A549 (cell line): ENCODE results near the gene EEFSEC. TPM values are rescaled to one million over a fixed set of nuclear protein-coding genes. Genes with fewer than 3 reads are reported as not detected.

Source experiments
- ATAC-seq, 2 experiments: fragments of 200-7000 bp in 1 of 2; fragments of >200 bp in 1 of 2; cut with Nextera tagmentation in 1 of 2; cut with Tn5 transposase in 1 of 2; 3 replicates each; pipeline versions ENCODE4 v1.8.0 to v1.9.1; 2018 to 2020; ENCODE audit warnings: mild to moderate bottlenecking in 1 of 2, moderate library complexity in 1 of 2
- CTCF ChIA-PET: fragments of 300-600 bp; sonication (Branson Sonifier 250); formaldehyde crosslinking; extraction: SDS; loops from one replicate; lab custom pipeline; 2021; ENCODE audit warnings: antibody characterized with exemption, inconsistent platforms; lab: Yijun Ruan, JAX
- POLR2A ChIA-PET: fragments of 350-600 bp; formaldehyde crosslinking; extraction: SDS; loops from one replicate; lab custom pipeline; 2021; ENCODE audit warnings: antibody characterized with exemption, inconsistent platforms; lab: Yijun Ruan, JAX
- DNase-seq, 2 experiments: peaks; one replicate each; pipeline versions ENCODE4 v3.0.0 to v3.0.0-alpha.2; 2011 to 2016; ENCODE audit warnings: low read depth in 1 of 2, low spot score in 1 of 2
- FAIRE-seq: peaks from 2 replicates; lab custom pipeline; 2011; peaks lifted over from hg19 to GRCh38; lab: Jason Lieb, UNC
- H3K27ac ChIP-seq, 2 experiments: fragments of >200 bp; sonication (Bioruptor Twin); formaldehyde crosslinking; 3 replicates each; pipeline ENCODE4 v1.5.1; 2016 to 2017
- H3K4me1 ChIP-seq: fragments of >200 bp; sonication (Bioruptor Twin); formaldehyde crosslinking; 3 replicates; pipeline ENCODE4 v1.6.1; 2016
- H3K4me2 ChIP-seq: fragments of >200 bp; sonication (Bioruptor Twin); formaldehyde crosslinking; 3 replicates; pipeline ENCODE4 v1.6.1; 2016
- H3K4me3 ChIP-seq: fragments of >200 bp; sonication (Bioruptor Twin); formaldehyde crosslinking; 3 replicates; pipeline ENCODE4 v1.5.1; 2016
- H3K9me3 ChIP-seq: fragments of >200 bp; sonication (Bioruptor Twin); formaldehyde crosslinking; 3 replicates; pipeline ENCODE4 v1.6.1; 2016
- BHLHE40 ChIP-seq: IDR thresholded peaks from 2 replicates; pipeline ENCODE4 v1.6.1; 2012; ENCODE audit warnings: low read depth, low read length, inconsistent platforms
- CBX8 ChIP-seq: fragments of 200-600 bp; sonication (generic); IDR thresholded peaks from 2 replicates; pipeline ENCODE4 v1.6.1; 2016
- CEBPB ChIP-seq, 2 experiments: fragments of >200 bp in 1 of 2; sonication (Bioruptor Twin) in 1 of 2; formaldehyde crosslinking in 1 of 2; IDR thresholded peaks; 2 replicates each; pipeline ENCODE4 v1.6.1; 2012 to 2016
- CHD2 ChIP-seq: fragments of 150-350 bp; IDR thresholded peaks from 2 replicates; pipeline ENCODE4 v1.6.1; 2014; ENCODE audit warnings: low read length; ENCODE audit not compliant: partially characterized antibody
- ESRRA ChIP-seq: fragments of 150-350 bp; IDR thresholded peaks from 2 replicates; pipeline ENCODE4 v1.6.1; 2014; ENCODE audit warnings: mild to moderate bottlenecking, low read length, borderline replicate concordance
- FOSB ChIP-seq: fragments of 250-450 bp; sonication (Bioruptor Pico); IDR thresholded peaks from 2 replicates; pipeline ENCODE4 v1.5.0; 2020; ENCODE audit warnings: mild to moderate bottlenecking, moderate library complexity
- FOXS1 ChIP-seq: fragments of 250-450 bp; sonication (Bioruptor Pico); IDR thresholded peaks from 2 replicates; pipeline ENCODE4 v1.5.0; 2020; ENCODE audit warnings: mild to moderate bottlenecking, moderate library complexity
- GATA3 ChIP-seq: IDR thresholded peaks from 2 replicates; pipeline ENCODE4 v1.6.1; 2012; ENCODE audit warnings: borderline replicate concordance
- HDAC2 ChIP-seq: fragments of 200-600 bp; sonication (generic); IDR thresholded peaks from 2 replicates; pipeline ENCODE4 v1.6.1; 2016
- HEYL ChIP-seq: fragments of 250-450 bp; sonication (Bioruptor Pico); IDR thresholded peaks from 2 replicates; pipeline ENCODE4 v1.8.0; 2021; ENCODE audit warnings: mild to moderate bottlenecking, moderate library complexity
- HMGXB4 ChIP-seq: fragments of 250-450 bp; sonication (Bioruptor Pico); IDR thresholded peaks from 2 replicates; pipeline ENCODE4 v1.5.0; 2021; ENCODE audit warnings: mild to moderate bottlenecking, moderate library complexity, borderline replicate concordance
- HOXA7 ChIP-seq: fragments of 250-450 bp; sonication (Bioruptor Pico); IDR thresholded peaks from 2 replicates; pipeline ENCODE4 v1.5.0; 2020; ENCODE audit warnings: mild to moderate bottlenecking, moderate library complexity
- HOXB13 ChIP-seq: fragments of 250-450 bp; sonication (Bioruptor Pico); IDR thresholded peaks from 2 replicates; pipeline ENCODE4 v1.5.0; 2020; ENCODE audit warnings: low read depth, mild to moderate bottlenecking, moderate library complexity
- JUN ChIP-seq, 2 experiments: fragments of >200 bp; sonication (Bioruptor Twin); formaldehyde crosslinking; IDR thresholded peaks; 2 replicates in 1 of 2; 3 replicates in 1 of 2; pipeline ENCODE4 v1.6.1; 2016 to 2017
- KDM1A ChIP-seq: fragments of 200-600 bp; sonication (generic); IDR thresholded peaks from 2 replicates; pipeline ENCODE4 v1.6.1; 2016; ENCODE audit warnings: low read depth, mild to moderate bottlenecking
- KDM5A ChIP-seq: fragments of 200-600 bp; sonication (generic); IDR thresholded peaks from 2 replicates; pipeline ENCODE4 v1.6.1; 2016; ENCODE audit warnings: antibody characterized with exemption, mild to moderate bottlenecking
- MAX ChIP-seq: IDR thresholded peaks from 2 replicates; pipeline ENCODE4 v1.6.1; 2012
- MYC ChIP-seq: IDR thresholded peaks from 2 replicates; pipeline ENCODE4 v1.6.1; 2012; ENCODE audit warnings: mild to moderate bottlenecking, inconsistent platforms, low read length, improper control_type of control experiment, borderline replicate concordance
- NPAS2 ChIP-seq: fragments of 250-450 bp; sonication (Bioruptor Pico); IDR thresholded peaks from 2 replicates; pipeline ENCODE4 v1.8.0; 2022; ENCODE audit warnings: mild to moderate bottlenecking, moderate library complexity, borderline replicate concordance
- PBX3 ChIP-seq: IDR thresholded peaks from 2 replicates; pipeline ENCODE4 v1.6.1; 2012
- POLR2A ChIP-seq: IDR thresholded peaks from 2 replicates; pipeline ENCODE4 v1.6.1; 2012; ENCODE audit warnings: mild to moderate bottlenecking, low read length
- POLR2AphosphoS2 ChIP-seq: conservative IDR thresholded peaks from 2 replicates; pipeline ENCODE4 v1.6.1; 2012; ENCODE audit warnings: low read length, improper control_type of control experiment, inconsistent platforms
- RARB ChIP-seq: fragments of 250-450 bp; sonication (Bioruptor Pico); IDR thresholded peaks from 2 replicates; pipeline ENCODE4 v1.8.0; 2021; ENCODE audit warnings: mild to moderate bottlenecking, moderate library complexity
- RFX5 ChIP-seq: fragments of 450-650 bp; IDR thresholded peaks from 2 replicates; pipeline ENCODE4 v1.7.1; 2014; ENCODE audit warnings: antibody characterized with exemption, mild to moderate bottlenecking, moderate library complexity
- RNF2 ChIP-seq: fragments of 200-600 bp; sonication (generic); IDR thresholded peaks from 2 replicates; pipeline ENCODE4 v1.6.1; 2016; ENCODE audit warnings: low read depth, mild to moderate bottlenecking, antibody characterized with exemption, moderate library complexity, borderline replicate concordance
- USF2 ChIP-seq: fragments of 450-650 bp; IDR thresholded peaks from 2 replicates; pipeline ENCODE4 v1.6.1; 2014; ENCODE audit warnings: antibody characterized with exemption
- ZFP36 ChIP-seq: fragments of 450-650 bp; IDR thresholded peaks from 2 replicates; pipeline ENCODE4 v1.6.1; 2014; ENCODE audit warnings: borderline replicate concordance; ENCODE audit not compliant: partially characterized antibody
- ZNF302 ChIP-seq: fragments of 250-450 bp; sonication (Bioruptor Pico); IDR thresholded peaks from 2 replicates; pipeline ENCODE4 v1.9.0; 2021; ENCODE audit warnings: inconsistent platforms, mild to moderate bottlenecking, moderate library complexity
- ZSCAN20 ChIP-seq: fragments of 250-450 bp; sonication (Bioruptor Pico); IDR thresholded peaks from 2 replicates; pipeline ENCODE4 v1.8.0; 2022; ENCODE audit warnings: mild to moderate bottlenecking, moderate library complexity
- WGBS: methylation state at CpG from one replicate; pipeline ENCODE4 v1.1.6; 2017; ENCODE audit errors: missing lambda C conversion rate; 5-methylcytosine and 5-hydroxymethylcytosine counted together
- polyA plus RNA-seq, 4 experiments: library from polyadenylated mRNA; depleted of rRNA in 3 of 4; stranded (reverse); fragments of >200 nt; fragmentation: RNase III in 1 of 4; extraction: RNeasy Plus Mini Kit Qiagen cat#74134 plus additional on column Dnase treatment in 1 of 4; gene quantifications; 2 replicates in 3 of 4; 3 replicates in 1 of 4; pipeline ENCODE4 v1.2.3, GENCODE V29; 2011 to 2017

Gene EEFSEC
- polyA plus RNA-seq, 2 of the 4 experiments (the other 2 are of a cell fraction): 6.9 to 7.3 TPM

GRCh38 chr3:128376516-128376915 is 223.2 kb downstream of the EEFSEC start (continued):
- TF ChIP-seq HMGXB4 (CRISPR knock-in tag) (no peak), RNF2 (no peak), PBX3 (no peak), NPAS2 (CRISPR knock-in tag) (no peak), RFX5 (no peak), MYC (no peak), MAX (no peak), HDAC2 (no peak)

- ATAC-seq (no peak), DNase-seq (no peak), FAIRE-seq (no peak)
- WGBS: 91% methylated on average over 8 of the region's 10 CpGs
- no peak overlapping the region for H3K4me2 ChIP-seq
- H3K4me3 ChIP-seq: no peak overlapping the region
- POLR2A ChIA-PET: no interaction called here
- H3K4me1 ChIP-seq: peaks cover 12% of the 10 kb centered on the region
- no peak for TF ChIP-seq JUN (IDR thresholded peaks at IDR 0.05)
- TF ChIP-seq ZFP36: no peak
- no peak for TF ChIP-seq USF2
- TF ChIP-seq RARB: no peak
- no peaks in the 10 kb centered on the region for H3K9me3 ChIP-seq
- CTCF ChIA-PET: no interaction called here
- H3K27ac ChIP-seq: no peak overlapping the region
Observed at GRCh38 chr3:128378631-128379347, 225.5 kb downstream of the EEFSEC start.

- Histone ChIP-seq H3K4me3 (no peak overlapping the region), H3K9me3 (no peaks in the 10 kb centered on the region), H3K4me2 (no peak overlapping the region), H3K27ac (no peak overlapping the region), H3K4me1 (peaks cover 16% of the 10 kb centered on the region)
- POLR2A ChIA-PET: no interaction called here
- FAIRE-seq: no peak
- CTCF ChIA-PET: no interaction called here
- WGBS: 83% methylated on average over 11 of the region's 12 CpGs
- TF ChIP-seq FOXS1 (no peak), ZNF302 (no peak), GATA3 (no peak), CEBPB (IDR thresholded peaks at IDR 0.05) (no peak), CBX8 (no peak), HMGXB4 (CRISPR knock-in tag) (no peak), CHD2 (no peak), ZSCAN20 (CRISPR knock-in tag) (no peak), HEYL (CRISPR knock-in tag) (no peak), KDM5A (no peak), FOSB (CRISPR knock-in tag) (no peak), POLR2A (no peak), HOXA7 (CRISPR knock-in tag) (no peak), BHLHE40 (no peak), KDM1A (no peak), HOXB13 (no peak), ESRRA (no peak), POLR2AphosphoS2 (no peak)
- no peak for ATAC-seq
- DNase-seq: no peak
Observed at GRCh38 chr3:128379367-128380160, 226.3 kb downstream of the EEFSEC start.
